H9 (cell line): ENCODE measurements around the gene KHNYN. TPM values are rescaled to one million over a fixed set of nuclear protein-coding genes. Genes with fewer than 3 reads are reported as not detected.
A peak's percentile ranks its signal among the peaks of the same experiment; 100 is the strongest.

Experiments used
- DNase-seq: peaks from one replicate; pipeline ENCODE4 v3.0.0-alpha.2; 2017
- H2AFZ ChIP-seq: one replicate; pipeline ENCODE4 v1.6.1; 2013; ENCODE audit warnings: mild to moderate bottlenecking, low read length, control low read depth, moderate library complexity
- H2AK5ac ChIP-seq: 2 replicates; pipeline ENCODE4 v1.6.1; 2013; ENCODE audit warnings: low read length, control low read depth, mixed read lengths; ENCODE audit not compliant: insufficient read length
- H2BK120ac ChIP-seq: one replicate; pipeline ENCODE4 v1.6.1; 2013; ENCODE audit warnings: low read depth, mild to moderate bottlenecking, low read length, control low read depth, inconsistent platforms; ENCODE audit not compliant: poor library complexity, severe bottlenecking
- H2BK12ac ChIP-seq: 2 replicates; pipeline ENCODE4 v1.6.1; 2013; ENCODE audit warnings: low read length, control low read depth, mixed read lengths, low read depth; ENCODE audit not compliant: insufficient read length
- H2BK15ac ChIP-seq: 2 replicates; pipeline ENCODE4 v1.6.1; 2013; ENCODE audit warnings: low read depth, low read length, control low read depth
- H2BK20ac ChIP-seq: one replicate; pipeline ENCODE4 v1.6.1; 2013; ENCODE audit warnings: low read depth, mild to moderate bottlenecking, low read length, control low read depth, inconsistent platforms; ENCODE audit not compliant: poor library complexity, severe bottlenecking
- H2BK5ac ChIP-seq: 2 replicates; pipeline ENCODE4 v1.6.1; 2013; ENCODE audit warnings: low read length, control low read depth, mixed read lengths; ENCODE audit not compliant: insufficient read length
- H3K14ac ChIP-seq: 2 replicates; pipeline ENCODE4 v1.6.1; 2013; ENCODE audit warnings: low read length, control low read depth; ENCODE audit not compliant: insufficient read depth
- H3K18ac ChIP-seq: 2 replicates; pipeline ENCODE4 v1.6.1; 2013; ENCODE audit warnings: low read depth, mild to moderate bottlenecking, mixed read lengths, low read length, control low read depth; ENCODE audit not compliant: insufficient read length
- H3K23ac ChIP-seq: 2 replicates; pipeline ENCODE4 v1.6.1; 2013; ENCODE audit warnings: low read length, control low read depth, mixed read lengths, low read depth; ENCODE audit not compliant: insufficient read length
- H3K23me2 ChIP-seq: 2 replicates; pipeline ENCODE4 v1.6.1; 2013; ENCODE audit warnings: low read depth, mild to moderate bottlenecking, mixed read lengths, low read length, control low read depth; ENCODE audit not compliant: insufficient read length, poor library complexity, severe bottlenecking
- H3K27ac ChIP-seq: 2 replicates; pipeline ENCODE4 v1.5.1; 2013; ENCODE audit warnings: low read length, control low read depth, mixed read lengths, low read depth; ENCODE audit not compliant: insufficient read length
- H3K27me3 ChIP-seq: 2 replicates; pipeline ENCODE4 v1.6.1; 2013; ENCODE audit warnings: low read length, control low read depth, inconsistent platforms; ENCODE audit not compliant: insufficient read depth
- H3K4ac ChIP-seq: 2 replicates; pipeline ENCODE4 v1.6.1; 2013; ENCODE audit warnings: low read depth, mild to moderate bottlenecking, control low read depth, inconsistent platforms, low read length, moderate library complexity
- H3K4me1 ChIP-seq: 2 replicates; pipeline ENCODE4 v1.6.1; 2013; ENCODE audit warnings: low read length, control low read depth, inconsistent platforms; ENCODE audit not compliant: insufficient read depth
- H3K4me2 ChIP-seq: 2 replicates; pipeline ENCODE4 v1.6.1; 2013; ENCODE audit warnings: low read length, control low read depth, mixed read lengths; ENCODE audit not compliant: insufficient read length, insufficient read depth
- H3K56ac ChIP-seq: 2 replicates; pipeline ENCODE4 v1.6.1; 2013; ENCODE audit warnings: low read depth, mild to moderate bottlenecking, mixed read lengths, low read length, control low read depth; ENCODE audit not compliant: insufficient read length
- H3K79me1 ChIP-seq: 2 replicates; pipeline ENCODE4 v1.6.1; 2013; ENCODE audit warnings: low read depth, mild to moderate bottlenecking, moderate library complexity, low read length, control low read depth, inconsistent platforms; ENCODE audit not compliant: insufficient read depth, poor library complexity, severe bottlenecking
- H3K79me2 ChIP-seq: 2 replicates; pipeline ENCODE4 v1.6.1; 2013; ENCODE audit warnings: low read length, control low read depth, inconsistent platforms; ENCODE audit not compliant: insufficient read depth
- H3K9ac ChIP-seq: 2 replicates; pipeline ENCODE4 v1.6.1; 2013; ENCODE audit warnings: low read length, control low read depth, mixed read lengths; ENCODE audit not compliant: insufficient read length; ENCODE audit errors: extremely low read depth
- H3K9me3 ChIP-seq: one replicate; pipeline ENCODE4 v1.6.1; 2013; ENCODE audit warnings: low read depth, low read length, inconsistent platforms; ENCODE audit not compliant: control insufficient read depth
- H3T11ph ChIP-seq: one replicate; pipeline ENCODE4 v1.6.1; 2013; ENCODE audit warnings: mild to moderate bottlenecking, low read length, control low read depth, inconsistent platforms
- H4K20me1 ChIP-seq: one replicate; pipeline ENCODE4 v1.6.1; 2013; ENCODE audit not compliant: control insufficient read depth, insufficient read length, insufficient read depth
- H4K5ac ChIP-seq: 2 replicates; pipeline ENCODE4 v1.6.1; 2013; ENCODE audit warnings: low read depth, mild to moderate bottlenecking, mixed read lengths, low read length, control low read depth; ENCODE audit not compliant: insufficient read length
- H4K8ac ChIP-seq: replicated peaks from 2 replicates; pipeline ENCODE4 v1.6.1; 2013; ENCODE audit warnings: low read length, control low read depth, mixed read lengths, low read depth; ENCODE audit not compliant: insufficient read length
- H4K91ac ChIP-seq: 2 replicates; pipeline ENCODE4 v1.6.1; 2013; ENCODE audit warnings: low read depth, mild to moderate bottlenecking, moderate library complexity, mixed read lengths, low read length, control low read depth; ENCODE audit not compliant: insufficient read length
- H3K27ac Mint-ChIP-seq, 3 experiments: 2 replicates in 2 of 3; 3 replicates in 1 of 3; pipeline ENCODE4 v1.8.0; 2020 to 2021; ENCODE audit warnings: mixed read lengths in 3 of 3, mild to moderate bottlenecking in 1 of 3, moderate library complexity in 1 of 3
- H3K27me3 Mint-ChIP-seq: 2 replicates; pipeline ENCODE4 v1.8.0; 2021; ENCODE audit warnings: low read depth, mild to moderate bottlenecking, moderate library complexity, mixed read lengths
- H3K36me3 Mint-ChIP-seq, 3 experiments: 2 replicates in 2 of 3; 3 replicates in 1 of 3; pipeline ENCODE4 v1.8.0; 2020 to 2021; ENCODE audit warnings: low read depth in 3 of 3, mixed read lengths in 3 of 3; ENCODE audit not compliant: insufficient read depth in 1 of 3
- H3K4me1 Mint-ChIP-seq, 2 experiments: 2 replicates each; pipeline ENCODE4 v1.8.0; 2020; ENCODE audit warnings: mixed read lengths in 2 of 2
- H3K4me3 Mint-ChIP-seq, 2 experiments: 2 replicates in 1 of 2; 3 replicates in 1 of 2; pipeline ENCODE4 v1.8.0; 2020 to 2021; ENCODE audit warnings: mild to moderate bottlenecking in 2 of 2, mixed read lengths in 2 of 2, moderate library complexity in 1 of 2
- H3K9me3 Mint-ChIP-seq, 2 experiments: 2 replicates in 1 of 2; 3 replicates in 1 of 2; pipeline ENCODE4 v1.8.0; 2020; ENCODE audit warnings: mild to moderate bottlenecking in 2 of 2, mixed read lengths in 2 of 2, moderate library complexity in 1 of 2
- WGBS: extraction: QIAGEN DNeasy Blood & Tissue Kit; methylation state at CpG from one replicate; pipeline ENCODE4 v1.1.7; 2013; ENCODE audit warnings: missing lambda C conversion rate, low lambda C conversion rate, mixed read lengths; ENCODE audit not compliant: insufficient read length; ENCODE audit errors: extremely low coverage; 5-methylcytosine and 5-hydroxymethylcytosine counted together
- total RNA-seq: library from RNA; stranded (reverse); gene quantifications from 2 replicates; pipeline ENCODE4 v1.2.1, GENCODE V29; 2021
- TF ChIP-seq, protein P1 (sequence below): fragments of 200-600 bp; sonication (generic); conservative IDR thresholded peaks from 3 replicates; pipeline ENCODE4 v1.8.0; 2021; ENCODE audit warnings: antibody characterized with exemption, mild to moderate bottlenecking

Gene KHNYN
- total RNA-seq, 1 experiment from 2014 or later, result 30.0 TPM

DNA sequence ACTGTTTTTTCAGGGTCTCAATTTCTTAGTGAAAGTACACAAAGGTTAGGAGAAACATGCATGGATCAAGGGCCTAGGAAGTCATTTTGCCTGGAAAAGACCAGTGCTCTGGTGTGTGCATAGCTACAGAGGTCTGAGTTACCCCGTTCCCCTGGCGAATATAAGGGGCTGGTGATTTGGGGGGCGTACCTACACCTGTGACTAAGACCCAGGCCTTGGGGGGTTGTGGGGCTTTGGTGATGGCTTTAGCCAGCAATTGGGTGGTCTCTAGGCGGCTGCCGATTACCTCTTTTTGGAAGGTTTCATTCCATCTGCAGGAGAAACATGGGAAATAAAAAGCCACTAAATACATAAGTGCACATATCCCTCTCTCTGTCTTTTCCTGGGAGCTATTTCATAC, 11.7 kb downstream of the KHNYN start:
- TF ChIP-seq, protein P1, sequence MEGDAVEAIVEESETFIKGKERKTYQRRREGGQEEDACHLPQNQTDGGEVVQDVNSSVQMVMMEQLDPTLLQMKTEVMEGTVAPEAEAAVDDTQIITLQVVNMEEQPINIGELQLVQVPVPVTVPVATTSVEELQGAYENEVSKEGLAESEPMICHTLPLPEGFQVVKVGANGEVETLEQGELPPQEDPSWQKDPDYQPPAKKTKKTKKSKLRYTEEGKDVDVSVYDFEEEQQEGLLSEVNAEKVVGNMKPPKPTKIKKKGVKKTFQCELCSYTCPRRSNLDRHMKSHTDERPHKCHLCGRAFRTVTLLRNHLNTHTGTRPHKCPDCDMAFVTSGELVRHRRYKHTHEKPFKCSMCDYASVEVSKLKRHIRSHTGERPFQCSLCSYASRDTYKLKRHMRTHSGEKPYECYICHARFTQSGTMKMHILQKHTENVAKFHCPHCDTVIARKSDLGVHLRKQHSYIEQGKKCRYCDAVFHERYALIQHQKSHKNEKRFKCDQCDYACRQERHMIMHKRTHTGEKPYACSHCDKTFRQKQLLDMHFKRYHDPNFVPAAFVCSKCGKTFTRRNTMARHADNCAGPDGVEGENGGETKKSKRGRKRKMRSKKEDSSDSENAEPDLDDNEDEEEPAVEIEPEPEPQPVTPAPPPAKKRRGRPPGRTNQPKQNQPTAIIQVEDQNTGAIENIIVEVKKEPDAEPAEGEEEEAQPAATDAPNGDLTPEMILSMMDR, result no peak
- H3K14ac ChIP-seq, result no peak overlapping the region
- no peaks in the 10 kb centered on the region; the same call in 1 of the 2 replicates for H3K27me3 Mint-ChIP-seq
- no peak overlapping the region for H3K9ac ChIP-seq
- no peak overlapping the region for H4K5ac ChIP-seq
- peak overlapping the region; percentile 90 to 91 for H3K4me3 Mint-ChIP-seq
- H3K23ac ChIP-seq, result no peak overlapping the region
- H3K79me2 ChIP-seq, result no peaks in the 10 kb centered on the region
- H3K4ac ChIP-seq, result no peak overlapping the region
- H4K91ac ChIP-seq, result no peak overlapping the region
- no peak for DNase-seq
- H2BK20ac ChIP-seq, result no peak overlapping the region
- H2AK5ac ChIP-seq, result no peak overlapping the region
- no peak overlapping the region for H3K18ac ChIP-seq
- H3K23me2 ChIP-seq, result peaks cover 10% of the 10 kb centered on the region
- peak overlapping the region; percentile 69 for H3K4me2 ChIP-seq
- H3K27me3 ChIP-seq, result no peaks in the 10 kb centered on the region
- no peak overlapping the region for H3K27ac ChIP-seq
- H2BK12ac ChIP-seq, result no peak overlapping the region
- no peak overlapping the region for H3K56ac ChIP-seq
- peaks cover 19 to 46% (median 45%) of the 10 kb centered on the region in 3 experiments for H3K36me3 Mint-ChIP-seq
- no peak overlapping the region for H2BK120ac ChIP-seq
- no CpG with 5 or more reads among the region's 5 CpGs for WGBS
- no peak overlapping the region for H2AFZ ChIP-seq
- H3K9me3 Mint-ChIP-seq, result no peaks in the 10 kb centered on the region; a peak in 1 of 5 replicates
- H2BK5ac ChIP-seq, result no peak overlapping the region
- no peaks in the 10 kb centered on the region for H3K9me3 ChIP-seq
- H3K79me1 ChIP-seq, result peaks cover 2% of the 10 kb centered on the region
- no peak overlapping the region for H3T11ph ChIP-seq
- H3K27ac Mint-ChIP-seq, result peak overlapping the region; percentile 50 to 100 (median 99); a peak in 5 of 7 replicates
- no peaks in the 10 kb centered on the region for H3K4me1 ChIP-seq
- H4K20me1 ChIP-seq, result no peaks in the 10 kb centered on the region
- peaks cover 15 to 16% of the 10 kb centered on the region in 2 experiments for H3K4me1 Mint-ChIP-seq
- H4K8ac ChIP-seq, result no peak overlapping the region
- no peak overlapping the region for H2BK15ac ChIP-seq
